ENCODE data around the gene ASTE1.

GRCh38 chr3:131007782-131008181 is 18.8 kb downstream of the ASTE1 start:
- TF ChIP-seq CTCF (conservative IDR thresholded peaks at IDR 0.05; ENCODE audit: low read length) (no peak), EZH2phosphoT487 (IDR thresholded peaks at IDR 0.05; ENCODE audit: borderline replicate concordance) (no peak)
